Measurements from ENCODE around the gene TPSB2. TPM values are rescaled to one million over a fixed set of nuclear protein-coding genes. Genes with fewer than 3 reads are reported as not detected.

Gene TPSB2
- total RNA-seq, 1 experiment from 2014 or later, result 0.44 TPM

DNA sequence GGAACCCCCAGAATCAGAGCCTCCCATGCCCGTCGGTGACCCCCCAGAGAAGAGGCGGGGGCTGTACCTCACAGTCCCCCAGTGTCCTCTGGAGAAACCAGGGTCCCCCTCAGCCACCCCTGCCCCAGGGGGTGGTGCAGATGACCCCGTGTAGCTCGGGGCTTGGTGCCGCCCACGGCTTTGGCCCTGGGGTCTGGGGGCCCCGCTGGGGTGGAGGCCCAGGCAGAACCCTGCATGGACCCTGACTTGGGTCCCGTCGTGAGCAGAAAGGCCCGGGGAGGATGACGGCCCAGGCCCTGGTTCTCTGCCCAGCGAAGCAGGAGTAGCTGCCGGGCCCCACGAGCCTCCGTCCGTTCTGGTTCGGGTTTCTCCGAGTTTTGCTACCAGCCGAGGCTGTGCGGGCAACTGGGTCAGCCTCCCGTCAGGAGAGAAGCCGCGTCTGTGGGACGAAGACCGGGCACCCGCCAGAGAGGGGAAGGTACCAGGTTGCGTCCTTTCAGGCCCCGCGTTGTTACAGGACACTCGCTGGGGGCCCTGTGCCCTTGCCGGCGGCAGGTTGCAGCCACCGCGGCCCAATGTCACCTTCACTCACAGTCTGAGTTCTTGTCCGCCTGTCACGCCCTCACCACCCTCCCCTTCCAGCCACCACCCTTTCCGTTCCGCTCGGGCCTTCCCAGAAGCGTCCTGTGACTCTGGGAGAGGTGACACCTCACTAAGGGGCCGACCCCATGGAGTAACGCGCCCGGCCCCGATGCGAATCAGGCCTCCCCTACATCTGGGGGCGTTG, 8.9 kb downstream of the TPSB2 start (continued):
- no peak for TF ChIP-seq KAT7 (CRISPR knock-in tag; IDR thresholded peaks at IDR 0.05; ENCODE audit: borderline replicate concordance)
- TF ChIP-seq, protein P1, sequence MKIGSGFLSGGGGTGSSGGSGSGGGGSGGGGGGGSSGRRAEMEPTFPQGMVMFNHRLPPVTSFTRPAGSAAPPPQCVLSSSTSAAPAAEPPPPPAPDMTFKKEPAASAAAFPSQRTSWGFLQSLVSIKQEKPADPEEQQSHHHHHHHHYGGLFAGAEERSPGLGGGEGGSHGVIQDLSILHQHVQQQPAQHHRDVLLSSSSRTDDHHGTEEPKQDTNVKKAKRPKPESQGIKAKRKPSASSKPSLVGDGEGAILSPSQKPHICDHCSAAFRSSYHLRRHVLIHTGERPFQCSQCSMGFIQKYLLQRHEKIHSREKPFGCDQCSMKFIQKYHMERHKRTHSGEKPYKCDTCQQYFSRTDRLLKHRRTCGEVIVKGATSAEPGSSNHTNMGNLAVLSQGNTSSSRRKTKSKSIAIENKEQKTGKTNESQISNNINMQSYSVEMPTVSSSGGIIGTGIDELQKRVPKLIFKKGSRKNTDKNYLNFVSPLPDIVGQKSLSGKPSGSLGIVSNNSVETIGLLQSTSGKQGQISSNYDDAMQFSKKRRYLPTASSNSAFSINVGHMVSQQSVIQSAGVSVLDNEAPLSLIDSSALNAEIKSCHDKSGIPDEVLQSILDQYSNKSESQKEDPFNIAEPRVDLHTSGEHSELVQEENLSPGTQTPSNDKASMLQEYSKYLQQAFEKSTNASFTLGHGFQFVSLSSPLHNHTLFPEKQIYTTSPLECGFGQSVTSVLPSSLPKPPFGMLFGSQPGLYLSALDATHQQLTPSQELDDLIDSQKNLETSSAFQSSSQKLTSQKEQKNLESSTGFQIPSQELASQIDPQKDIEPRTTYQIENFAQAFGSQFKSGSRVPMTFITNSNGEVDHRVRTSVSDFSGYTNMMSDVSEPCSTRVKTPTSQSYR (CRISPR knock-in tag; IDR thresholded peaks at IDR 0.05), result no peak

DNA sequence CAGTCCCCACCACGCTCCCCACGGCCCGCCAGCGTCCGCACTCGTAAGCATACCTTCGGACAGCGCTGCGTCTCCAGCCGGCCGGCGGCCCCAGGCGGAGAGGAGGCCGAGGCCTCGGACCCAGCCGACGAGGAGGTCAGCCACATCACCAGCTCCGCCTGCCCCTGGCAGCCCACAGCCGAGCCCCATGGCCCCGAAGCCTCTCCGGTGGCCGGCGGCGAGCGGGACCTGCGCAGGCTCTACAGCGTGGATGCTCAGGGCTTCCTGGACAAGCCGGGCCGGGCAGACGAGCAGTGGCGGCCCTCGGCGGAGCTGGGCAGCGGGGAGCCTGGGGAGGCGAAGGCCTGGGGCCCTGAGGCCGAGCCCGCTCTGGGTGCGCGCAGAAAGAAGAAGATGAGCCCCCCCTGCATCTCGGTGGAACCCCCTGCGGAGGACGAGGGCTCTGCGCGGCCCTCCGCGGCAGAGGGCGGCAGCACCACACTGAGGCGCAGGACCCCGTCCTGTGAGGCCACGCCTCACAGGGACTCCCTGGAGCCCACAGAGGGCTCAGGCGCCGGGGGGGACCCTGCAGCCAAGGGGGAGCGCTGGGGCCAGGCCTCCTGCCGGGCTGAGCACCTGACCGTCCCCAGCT, 9.8 kb downstream of the TPSB2 start:
- DNase-seq (ENCODE audit: low spot score), result no peak
- Mint-ChIP-seq H3K9me3 (no peaks in the 10 kb centered on the region), H3K4me1 (no peaks in the 10 kb centered on the region), H3K4me3 (no peak overlapping the region), H3K27ac (no peak overlapping the region), H3K27me3 (ENCODE audit: low read depth) (no peaks in the 10 kb centered on the region), H3K36me3 (no peaks in the 10 kb centered on the region)
- no peak for ATAC-seq
- CTCF ChIA-PET, result no interaction called here
- no peak for TF ChIP-seq CREM (CRISPR knock-in tag; IDR thresholded peaks at IDR 0.05)
- TF ChIP-seq ZNF671 (CRISPR knock-in tag; IDR thresholded peaks at IDR 0.05), result no peak
- no peak for TF ChIP-seq ARID4B (CRISPR knock-in tag; IDR thresholded peaks at IDR 0.05; ENCODE audit: borderline replicate concordance)
- no peak for TF ChIP-seq NFATC4 (CRISPR knock-in tag; IDR thresholded peaks at IDR 0.05)
- TF ChIP-seq, protein P2, sequence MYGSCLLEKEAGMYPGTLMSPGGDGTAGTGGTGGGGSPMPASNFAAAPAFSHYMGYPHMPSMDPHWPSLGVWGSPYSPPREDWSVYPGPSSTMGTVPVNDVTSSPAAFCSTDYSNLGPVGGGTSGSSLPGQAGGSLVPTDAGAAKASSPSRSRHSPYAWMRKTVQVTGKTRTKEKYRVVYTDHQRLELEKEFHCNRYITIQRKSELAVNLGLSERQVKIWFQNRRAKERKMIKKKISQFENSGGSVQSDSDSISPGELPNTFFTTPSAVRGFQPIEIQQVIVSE (CRISPR knock-in tag; IDR thresholded peaks at IDR 0.05; ENCODE audit: borderline replicate concordance), result no peak
- TF ChIP-seq RELA (CRISPR knock-in tag; IDR thresholded peaks at IDR 0.05; ENCODE audit: borderline replicate concordance), result no peak
- POLR2A ChIA-PET, result no interaction called here

GRCh38 chr16:1218930-1219611, 10.9 kb downstream of the TPSB2 start:
- Mint-ChIP-seq H3K36me3 (no peaks in the 10 kb centered on the region), H3K4me3 (no peak overlapping the region), H3K27ac (no peak overlapping the region), H3K27me3 (ENCODE audit: low read depth) (no peaks in the 10 kb centered on the region), H3K4me1 (no peaks in the 10 kb centered on the region), H3K9me3 (no peaks in the 10 kb centered on the region)
- ChIA-PET POLR2A (no interaction called here), CTCF (no interaction called here)
- DNase-seq (ENCODE audit: low spot score), result no peak
- no peak for ATAC-seq
- no peak for TF ChIP-seq NFATC4 (CRISPR knock-in tag; IDR thresholded peaks at IDR 0.05)
- TF ChIP-seq ZNF219 (CRISPR knock-in tag; IDR thresholded peaks at IDR 0.05; ENCODE audit: borderline replicate concordance), result no peak
- no peak for TF ChIP-seq CREM (CRISPR knock-in tag; IDR thresholded peaks at IDR 0.05)
- TF ChIP-seq FOXK1 (CRISPR knock-in tag; IDR thresholded peaks at IDR 0.05), result no peak
- TF ChIP-seq OVOL2 (CRISPR knock-in tag; IDR thresholded peaks at IDR 0.05; ENCODE audit: borderline replicate concordance), result no peak
- no peak for TF ChIP-seq TP53 (CRISPR knock-in tag; IDR thresholded peaks at IDR 0.05)
- TF ChIP-seq, protein P3, sequence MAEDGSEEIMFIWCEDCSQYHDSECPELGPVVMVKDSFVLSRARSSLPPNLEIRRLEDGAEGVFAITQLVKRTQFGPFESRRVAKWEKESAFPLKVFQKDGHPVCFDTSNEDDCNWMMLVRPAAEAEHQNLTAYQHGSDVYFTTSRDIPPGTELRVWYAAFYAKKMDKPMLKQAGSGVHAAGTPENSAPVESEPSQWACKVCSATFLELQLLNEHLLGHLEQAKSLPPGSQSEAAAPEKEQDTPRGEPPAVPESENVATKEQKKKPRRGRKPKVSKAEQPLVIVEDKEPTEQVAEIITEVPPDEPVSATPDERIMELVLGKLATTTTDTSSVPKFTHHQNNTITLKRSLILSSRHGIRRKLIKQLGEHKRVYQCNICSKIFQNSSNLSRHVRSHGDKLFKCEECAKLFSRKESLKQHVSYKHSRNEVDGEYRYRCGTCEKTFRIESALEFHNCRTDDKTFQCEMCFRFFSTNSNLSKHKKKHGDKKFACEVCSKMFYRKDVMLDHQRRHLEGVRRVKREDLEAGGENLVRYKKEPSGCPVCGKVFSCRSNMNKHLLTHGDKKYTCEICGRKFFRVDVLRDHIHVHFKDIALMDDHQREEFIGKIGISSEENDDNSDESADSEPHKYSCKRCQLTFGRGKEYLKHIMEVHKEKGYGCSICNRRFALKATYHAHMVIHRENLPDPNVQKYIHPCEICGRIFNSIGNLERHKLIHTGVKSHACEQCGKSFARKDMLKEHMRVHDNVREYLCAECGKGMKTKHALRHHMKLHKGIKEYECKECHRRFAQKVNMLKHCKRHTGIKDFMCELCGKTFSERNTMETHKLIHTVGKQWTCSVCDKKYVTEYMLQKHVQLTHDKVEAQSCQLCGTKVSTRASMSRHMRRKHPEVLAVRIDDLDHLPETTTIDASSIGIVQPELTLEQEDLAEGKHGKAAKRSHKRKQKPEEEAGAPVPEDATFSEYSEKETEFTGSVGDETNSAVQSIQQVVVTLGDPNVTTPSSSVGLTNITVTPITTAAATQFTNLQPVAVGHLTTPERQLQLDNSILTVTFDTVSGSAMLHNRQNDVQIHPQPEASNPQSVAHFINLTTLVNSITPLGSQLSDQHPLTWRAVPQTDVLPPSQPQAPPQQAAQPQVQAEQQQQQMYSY (CRISPR knock-in tag; IDR thresholded peaks at IDR 0.05), result no peak
- no peak for TF ChIP-seq KAT7 (CRISPR knock-in tag; IDR thresholded peaks at IDR 0.05; ENCODE audit: borderline replicate concordance)
- TF ChIP-seq ATF1 (CRISPR knock-in tag; IDR thresholded peaks at IDR 0.05), result no peak
- no peak for TF ChIP-seq ZSCAN18 (CRISPR knock-in tag; IDR thresholded peaks at IDR 0.05)
- TF ChIP-seq, protein P4, sequence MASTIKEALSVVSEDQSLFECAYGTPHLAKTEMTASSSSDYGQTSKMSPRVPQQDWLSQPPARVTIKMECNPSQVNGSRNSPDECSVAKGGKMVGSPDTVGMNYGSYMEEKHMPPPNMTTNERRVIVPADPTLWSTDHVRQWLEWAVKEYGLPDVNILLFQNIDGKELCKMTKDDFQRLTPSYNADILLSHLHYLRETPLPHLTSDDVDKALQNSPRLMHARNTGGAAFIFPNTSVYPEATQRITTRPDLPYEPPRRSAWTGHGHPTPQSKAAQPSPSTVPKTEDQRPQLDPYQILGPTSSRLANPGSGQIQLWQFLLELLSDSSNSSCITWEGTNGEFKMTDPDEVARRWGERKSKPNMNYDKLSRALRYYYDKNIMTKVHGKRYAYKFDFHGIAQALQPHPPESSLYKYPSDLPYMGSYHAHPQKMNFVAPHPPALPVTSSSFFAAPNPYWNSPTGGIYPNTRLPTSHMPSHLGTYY (CRISPR knock-in tag; IDR thresholded peaks at IDR 0.05), result no peak
